AG09319 (cell line): ENCODE measurements around the gene TSPAN4.

ENCODE experiments used
- DNase-seq: peaks from one replicate; pipeline ENCODE4 v3.0.0-alpha.2; 2010; ENCODE audit warnings: low read depth; ENCODE audit errors: extremely low read depth
- TF ChIP-seq, protein P1 (sequence below): IDR thresholded peaks from 2 replicates; pipeline ENCODE4 v1.5.1; 2011; ENCODE audit warnings: low read depth, mild to moderate bottlenecking, inconsistent platforms, low read length, moderate library complexity

TSPAN4 gene

DNA sequence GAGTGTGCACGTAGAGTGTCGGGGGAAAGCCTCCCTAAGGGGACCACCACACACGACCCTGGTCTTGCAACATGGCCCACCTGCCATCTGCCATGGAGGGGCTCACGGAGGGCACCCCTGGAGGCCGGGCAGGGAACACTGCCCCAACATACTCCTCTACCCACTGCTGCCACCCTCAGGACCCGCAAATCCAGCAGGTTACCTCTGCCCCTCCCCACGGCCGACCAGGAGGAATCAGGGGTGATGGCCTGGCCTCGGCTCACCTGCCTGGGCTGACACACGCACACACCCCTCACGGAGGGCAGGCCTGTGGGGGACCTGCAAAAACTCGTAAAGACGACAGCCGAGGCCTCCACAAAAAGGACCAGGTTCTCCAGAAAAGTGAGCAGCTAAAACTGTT, 37.8 kb downstream of the TSPAN4 start:
- TF ChIP-seq, protein P1, sequence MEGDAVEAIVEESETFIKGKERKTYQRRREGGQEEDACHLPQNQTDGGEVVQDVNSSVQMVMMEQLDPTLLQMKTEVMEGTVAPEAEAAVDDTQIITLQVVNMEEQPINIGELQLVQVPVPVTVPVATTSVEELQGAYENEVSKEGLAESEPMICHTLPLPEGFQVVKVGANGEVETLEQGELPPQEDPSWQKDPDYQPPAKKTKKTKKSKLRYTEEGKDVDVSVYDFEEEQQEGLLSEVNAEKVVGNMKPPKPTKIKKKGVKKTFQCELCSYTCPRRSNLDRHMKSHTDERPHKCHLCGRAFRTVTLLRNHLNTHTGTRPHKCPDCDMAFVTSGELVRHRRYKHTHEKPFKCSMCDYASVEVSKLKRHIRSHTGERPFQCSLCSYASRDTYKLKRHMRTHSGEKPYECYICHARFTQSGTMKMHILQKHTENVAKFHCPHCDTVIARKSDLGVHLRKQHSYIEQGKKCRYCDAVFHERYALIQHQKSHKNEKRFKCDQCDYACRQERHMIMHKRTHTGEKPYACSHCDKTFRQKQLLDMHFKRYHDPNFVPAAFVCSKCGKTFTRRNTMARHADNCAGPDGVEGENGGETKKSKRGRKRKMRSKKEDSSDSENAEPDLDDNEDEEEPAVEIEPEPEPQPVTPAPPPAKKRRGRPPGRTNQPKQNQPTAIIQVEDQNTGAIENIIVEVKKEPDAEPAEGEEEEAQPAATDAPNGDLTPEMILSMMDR: no peak
- no peak for DNase-seq

DNA sequence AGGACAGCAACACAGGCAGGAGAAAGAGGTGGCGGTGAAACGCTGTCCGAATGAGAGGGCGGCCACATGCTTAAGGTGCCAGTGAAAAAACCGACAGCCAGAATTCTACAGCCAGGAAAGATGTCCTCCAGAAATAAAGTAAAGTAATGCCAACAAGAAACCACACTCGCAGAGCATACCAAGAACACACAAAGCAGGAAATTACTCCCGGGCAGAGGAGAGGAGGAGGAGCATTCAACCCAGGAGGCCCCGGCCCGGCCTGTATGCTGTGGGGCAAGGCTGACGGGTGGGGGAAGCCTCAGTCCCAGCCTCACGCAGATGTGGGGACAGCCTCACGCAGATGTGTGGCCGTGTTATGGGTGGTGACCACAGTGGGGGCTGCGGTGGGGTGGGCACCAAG, 39.9 kb downstream of the TSPAN4 start:
- no peak for DNase-seq

DNA sequence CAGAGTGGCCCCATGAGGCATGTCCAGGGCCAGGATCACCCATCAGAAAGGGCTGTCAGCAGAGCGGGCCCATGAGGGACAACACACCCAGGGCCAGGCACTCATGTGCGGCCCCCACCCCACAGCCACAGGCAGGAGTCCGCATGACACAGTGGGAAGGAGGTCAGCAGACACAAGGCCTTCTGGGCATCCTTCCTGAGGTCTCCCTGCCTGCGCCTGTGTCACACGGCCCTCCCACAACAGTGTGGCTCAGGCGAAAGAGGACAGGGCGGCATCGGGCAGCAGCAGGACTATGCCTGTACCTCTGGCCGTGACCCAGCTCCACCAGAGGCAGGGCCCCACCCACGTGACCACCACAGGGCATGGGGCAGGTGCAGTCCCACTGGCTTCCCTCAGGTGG, 40.9 kb downstream of the TSPAN4 start:
- no peak for DNase-seq
- TF ChIP-seq, protein P1: no peak

More for the DNA sequence above, 39.9 kb downstream of the TSPAN4 start:
- TF ChIP-seq, protein P1: no peak

DNA sequence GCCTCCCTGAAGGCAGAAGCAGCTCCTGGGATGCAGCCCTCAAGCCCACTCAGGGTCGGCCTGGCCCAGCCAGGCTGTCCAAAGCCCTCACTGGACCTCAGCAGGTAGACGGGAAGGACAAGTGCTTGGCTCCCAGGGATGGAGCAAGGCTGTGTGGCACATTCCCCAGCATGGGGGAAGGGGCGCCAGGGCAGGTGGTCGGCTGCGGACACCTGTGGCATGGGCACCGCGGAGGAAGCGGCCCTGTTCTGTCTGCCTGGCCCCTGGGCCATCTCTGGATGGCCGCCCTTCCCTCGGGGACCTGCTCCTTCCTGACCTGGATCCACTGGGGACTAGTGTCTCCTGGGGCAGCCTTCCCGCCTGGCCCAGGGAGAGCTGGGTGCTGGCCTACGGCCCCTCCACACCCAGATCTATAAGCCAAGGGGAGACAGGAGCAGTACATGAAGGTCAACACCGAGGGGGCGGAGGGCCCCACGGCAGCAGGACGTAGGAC, 42.0 kb downstream of the TSPAN4 start:
- TF ChIP-seq, protein P1: no peak
- DNase-seq: no peak

DNA sequence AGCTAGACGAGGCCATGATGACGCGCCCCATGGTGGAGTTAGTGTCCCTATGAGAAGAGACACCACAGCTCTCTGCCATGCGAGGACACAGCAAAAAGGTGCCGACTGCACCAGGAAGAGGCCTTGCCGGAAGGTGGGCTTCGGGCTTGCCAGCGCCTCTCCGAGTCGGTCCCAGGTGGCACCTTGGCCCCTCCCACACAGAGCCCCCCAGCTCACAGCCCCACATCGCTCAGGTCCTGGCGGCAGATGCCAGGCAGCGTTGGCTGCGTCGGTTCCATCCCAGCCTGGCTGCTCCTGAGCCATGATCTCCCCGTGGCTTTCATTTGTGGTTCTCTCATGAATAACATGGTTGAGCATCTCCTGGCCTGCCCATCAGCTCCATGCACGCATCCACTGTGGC, 43.9 kb downstream of the TSPAN4 start:
- TF ChIP-seq, protein P1: no peak
- no peak for DNase-seq

DNA sequence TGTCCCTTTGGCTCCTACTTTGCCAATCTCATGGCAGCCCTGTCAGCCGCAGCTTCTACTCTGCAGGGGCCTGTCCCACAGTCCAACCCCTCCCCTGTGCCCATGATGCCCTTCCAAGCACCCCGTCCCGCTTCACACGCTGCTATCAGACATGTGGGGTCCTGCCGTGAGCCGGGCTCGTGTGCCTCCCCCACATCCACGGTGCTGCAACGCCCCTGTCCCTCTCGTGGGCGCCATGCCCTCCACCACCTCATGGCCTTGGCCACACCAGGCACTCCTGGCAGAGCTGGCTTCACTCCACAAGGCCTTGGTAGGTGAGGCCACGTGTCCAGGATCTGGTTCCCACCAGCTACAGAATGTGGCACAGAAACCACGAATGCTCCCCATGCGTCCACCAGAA, 44.9 kb downstream of the TSPAN4 start:
- DNase-seq: no peak
- TF ChIP-seq, protein P1: no peak

DNA sequence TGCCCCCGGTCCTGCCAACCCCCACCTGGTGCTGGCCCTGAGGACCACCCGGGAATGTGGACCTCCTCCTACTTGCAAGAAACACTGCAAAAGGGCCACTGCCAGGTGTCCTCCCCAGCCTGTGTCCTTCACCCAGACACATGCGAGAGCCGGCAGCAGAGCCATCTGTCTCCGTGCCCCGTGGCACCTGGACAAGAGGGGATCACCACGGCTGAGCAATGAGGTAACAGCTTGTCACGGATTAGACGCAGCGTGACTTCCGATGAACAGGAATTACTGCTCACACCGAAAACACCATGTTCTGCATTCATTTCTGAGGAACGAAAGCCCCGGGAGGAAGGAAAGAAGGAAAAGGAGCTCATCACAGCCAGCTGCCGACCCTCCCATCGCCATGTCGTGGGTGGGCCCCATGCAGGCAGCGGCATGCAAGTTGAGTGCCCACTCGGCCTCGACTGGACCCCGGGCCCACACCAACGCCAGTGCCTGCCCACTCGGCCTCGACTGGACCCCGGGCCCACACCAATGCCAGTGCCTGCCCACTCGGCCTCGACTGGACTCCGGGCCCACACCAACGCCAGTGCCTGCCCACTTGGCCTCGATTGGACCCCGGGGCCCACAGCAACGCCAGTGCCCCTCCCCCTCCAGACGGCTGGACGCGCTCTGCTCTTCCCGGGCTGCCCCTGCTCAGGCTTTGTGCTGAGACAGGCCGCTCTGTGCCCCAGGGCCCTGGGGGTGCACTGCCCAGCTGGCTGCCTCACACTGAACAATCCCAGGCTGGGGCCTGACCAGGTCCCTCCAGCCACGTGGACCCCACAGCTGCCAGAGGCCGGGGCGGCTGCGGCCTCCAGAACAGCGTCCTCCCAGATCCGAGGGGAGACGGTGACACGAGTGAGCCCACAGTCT, 45.9 kb downstream of the TSPAN4 start:
- DNase-seq: no peak
- TF ChIP-seq, protein P1: no peak
